CD4-positive, alpha-beta T cell treated with Interleukin-15 for 4 hours (primary cell): ENCODE measurements around the gene PLAC9.

ENCODE experiments used
- DNase-seq: peaks from one replicate; pipeline ENCODE4 v3.0.0-alpha.2; 2020; ENCODE audit warnings: low spot score

The PLAC9 gene

DNA sequence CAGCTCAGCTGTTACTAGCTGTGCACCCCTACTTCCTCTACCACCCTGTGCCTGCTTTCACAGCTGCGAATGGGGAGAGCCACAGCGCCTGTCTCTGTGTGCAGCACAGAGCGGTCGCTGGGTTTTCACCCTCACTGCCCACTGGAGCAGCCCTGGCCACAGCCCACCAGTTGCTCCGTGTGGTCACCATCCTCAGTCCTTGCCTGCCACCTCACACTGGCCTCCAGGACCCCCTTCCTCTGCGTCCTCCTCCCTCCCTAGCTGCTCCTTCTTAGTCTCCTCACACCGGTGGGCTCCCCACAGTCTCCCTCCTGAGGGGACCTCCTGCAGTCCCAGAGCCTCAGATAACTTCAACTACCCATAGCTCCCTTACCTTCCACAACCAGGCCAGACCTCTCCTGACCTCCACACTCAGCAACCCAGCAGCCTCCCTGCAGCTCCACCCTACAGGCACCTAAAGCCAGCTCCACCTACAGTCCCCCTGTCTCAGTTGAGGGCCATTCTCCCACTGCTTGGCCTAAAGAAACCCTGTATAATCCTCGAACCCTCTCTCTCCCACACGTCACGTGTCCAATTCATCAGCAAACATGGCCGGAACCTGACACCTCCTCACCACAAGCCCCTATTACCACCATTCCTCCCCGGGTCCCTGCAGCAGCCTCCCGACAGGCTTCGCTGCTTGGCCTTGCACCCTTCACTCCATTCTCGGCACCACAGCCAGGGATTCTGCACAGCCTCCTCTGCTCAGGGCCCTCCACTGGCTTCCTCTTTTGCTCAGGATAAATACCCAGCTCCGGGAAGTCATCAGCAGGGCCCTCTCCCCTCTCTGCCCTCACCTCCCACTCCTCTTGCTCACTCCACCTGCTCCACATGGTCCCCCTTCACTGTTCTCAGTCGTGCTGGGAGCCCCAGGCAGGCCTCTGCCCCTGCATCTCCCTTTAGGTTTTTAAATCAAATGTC is 28.1 kb downstream of the PLAC9 start:
- DNase-seq, result no peak

DNA sequence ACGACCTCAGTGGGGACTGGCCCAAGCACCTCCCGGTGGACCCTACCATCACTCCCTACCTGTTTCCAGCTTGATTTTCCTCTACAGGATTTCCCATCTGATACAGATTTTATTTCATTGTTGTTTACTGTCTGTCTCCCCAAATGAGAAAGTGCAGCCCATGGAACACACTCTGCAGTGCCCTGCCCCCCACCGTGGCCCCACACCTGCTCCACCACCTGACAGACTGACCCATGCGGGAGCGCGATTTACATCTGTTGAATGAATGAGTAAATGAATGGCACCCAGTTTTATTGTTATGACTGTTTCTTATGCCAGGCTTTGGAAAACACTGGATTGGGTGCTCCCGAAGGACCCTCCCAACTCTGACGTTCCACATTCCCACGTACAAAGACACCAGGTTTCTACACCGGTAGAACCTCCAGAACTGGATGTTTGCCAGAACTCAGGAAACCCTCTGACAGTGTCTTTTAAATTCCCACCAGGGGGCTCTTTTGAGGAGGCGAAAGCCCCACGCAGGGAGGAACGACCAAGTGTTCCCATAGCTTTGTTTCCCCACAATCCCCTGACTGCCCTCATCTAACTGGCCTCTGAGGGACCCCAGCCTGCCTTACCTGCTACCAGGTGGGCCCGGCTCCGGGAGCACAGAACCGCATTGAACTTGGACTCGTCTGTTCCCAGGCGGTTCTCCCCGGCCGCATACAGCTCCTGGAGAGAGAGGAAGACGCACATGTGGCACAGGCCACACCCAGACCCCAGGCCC is 29.0 kb downstream of the PLAC9 start:
- DNase-seq, result no peak

DNA sequence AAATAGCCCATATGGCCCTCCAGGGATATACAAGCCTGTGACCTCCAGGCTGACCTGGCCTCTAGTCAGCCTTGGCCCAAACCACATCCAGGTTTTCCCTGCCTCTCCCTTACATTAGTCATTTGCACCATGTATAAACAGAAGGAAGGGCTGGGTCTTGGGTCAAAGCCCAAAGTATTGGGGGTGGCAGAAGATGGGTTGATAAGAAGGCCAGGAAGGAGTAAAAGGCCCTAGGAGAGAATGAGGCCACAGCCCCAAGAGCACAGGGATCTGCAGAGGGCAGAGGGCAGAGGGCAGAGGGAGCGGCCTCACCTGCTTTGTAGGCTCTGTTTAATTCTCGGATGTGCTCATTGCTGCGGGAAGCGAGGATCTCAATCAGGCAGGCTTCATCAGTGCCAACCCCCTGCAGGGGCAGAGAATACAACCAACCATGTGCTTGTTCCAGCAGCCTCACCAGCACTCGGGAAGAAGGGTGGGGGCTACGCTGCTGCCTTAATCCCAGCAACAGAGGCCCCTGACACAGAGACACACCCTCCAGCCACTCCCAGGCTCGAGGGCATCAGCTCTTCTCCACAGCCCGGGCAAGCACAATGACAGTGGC is 31.3 kb downstream of the PLAC9 start:
- no peak for DNase-seq

DNA sequence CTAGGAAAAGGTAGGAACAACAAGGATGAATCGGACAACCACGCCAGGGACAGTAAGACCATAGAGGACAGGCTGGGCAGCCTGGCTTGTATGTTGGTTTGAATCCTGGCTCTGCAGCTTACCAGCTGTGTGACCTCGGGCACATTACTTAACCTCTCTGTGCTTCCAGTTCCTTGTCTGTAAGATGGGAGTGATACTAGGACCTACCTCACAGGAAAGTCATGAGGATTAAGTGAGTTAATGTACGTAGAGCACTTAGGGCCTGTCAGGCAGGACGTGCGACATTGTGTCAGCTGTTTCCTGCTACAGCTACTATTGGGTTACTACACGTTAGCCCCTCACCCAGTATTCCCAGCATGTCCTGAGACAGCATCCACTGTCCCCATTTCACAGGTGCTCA is 32.1 kb downstream of the PLAC9 start:
- no peak for DNase-seq

DNA sequence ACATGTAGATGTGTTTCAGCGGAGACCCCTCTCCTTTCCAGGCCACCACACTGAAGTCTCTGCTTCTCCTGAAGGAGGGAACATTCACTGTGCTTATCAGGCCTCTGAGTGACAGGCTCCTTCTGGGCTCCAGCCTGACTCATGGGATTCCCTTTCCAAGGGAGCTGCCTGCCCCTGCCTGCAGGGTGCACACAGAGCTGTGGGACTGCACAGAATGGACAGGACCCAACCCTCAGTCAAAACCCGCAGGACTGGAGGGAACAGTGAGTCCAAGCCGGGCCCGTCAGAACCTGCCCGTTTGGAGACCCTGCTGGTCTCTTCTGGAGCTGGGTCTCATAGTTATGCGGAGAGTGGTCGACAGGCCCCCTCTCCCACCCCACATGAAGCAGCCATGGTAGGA is 32.6 kb downstream of the PLAC9 start:
- DNase-seq, result no peak

DNA sequence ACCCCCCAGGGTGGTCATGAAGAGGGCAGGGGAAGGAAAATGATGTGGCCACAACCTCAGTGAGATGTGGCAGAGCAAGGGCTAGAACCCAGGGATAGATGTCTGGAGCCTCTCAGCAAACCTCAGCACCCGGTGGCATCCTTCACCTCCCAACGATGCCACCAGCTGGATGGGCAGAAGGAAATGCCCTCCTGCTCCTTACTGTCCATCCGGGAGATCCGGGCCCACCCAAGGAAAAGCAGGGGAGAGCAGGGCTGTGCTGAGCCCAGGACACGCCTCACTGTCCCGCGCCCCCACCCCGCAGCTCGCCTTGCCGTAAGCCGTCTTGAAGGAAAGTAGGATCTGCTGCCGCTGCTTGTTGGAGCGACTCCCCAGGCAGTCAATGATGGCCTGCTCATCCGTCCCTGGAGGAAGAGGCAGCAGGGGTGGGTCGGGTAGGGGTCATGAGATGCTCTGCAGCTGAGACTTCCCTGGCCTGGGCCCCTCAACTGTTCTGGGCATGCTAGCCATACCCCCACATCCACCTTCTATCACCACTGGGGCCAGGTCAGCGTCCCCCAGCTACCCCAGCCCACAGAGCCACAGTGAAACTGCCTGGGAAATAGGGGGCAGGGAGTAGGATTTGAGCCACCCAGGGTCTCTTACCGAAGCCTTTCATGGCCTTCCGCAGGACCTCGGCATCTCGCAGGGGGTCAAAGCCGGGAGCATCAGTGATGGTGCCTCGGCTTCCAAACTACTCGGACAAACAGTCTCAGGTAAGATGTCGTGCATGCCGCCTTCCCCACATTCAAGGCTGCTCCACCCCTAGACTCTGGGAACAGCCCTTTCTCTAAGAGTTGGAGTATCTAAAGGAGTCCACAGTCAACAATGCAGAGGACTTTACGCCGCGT is 34.3 kb downstream of the PLAC9 start:
- no peak for DNase-seq

DNA sequence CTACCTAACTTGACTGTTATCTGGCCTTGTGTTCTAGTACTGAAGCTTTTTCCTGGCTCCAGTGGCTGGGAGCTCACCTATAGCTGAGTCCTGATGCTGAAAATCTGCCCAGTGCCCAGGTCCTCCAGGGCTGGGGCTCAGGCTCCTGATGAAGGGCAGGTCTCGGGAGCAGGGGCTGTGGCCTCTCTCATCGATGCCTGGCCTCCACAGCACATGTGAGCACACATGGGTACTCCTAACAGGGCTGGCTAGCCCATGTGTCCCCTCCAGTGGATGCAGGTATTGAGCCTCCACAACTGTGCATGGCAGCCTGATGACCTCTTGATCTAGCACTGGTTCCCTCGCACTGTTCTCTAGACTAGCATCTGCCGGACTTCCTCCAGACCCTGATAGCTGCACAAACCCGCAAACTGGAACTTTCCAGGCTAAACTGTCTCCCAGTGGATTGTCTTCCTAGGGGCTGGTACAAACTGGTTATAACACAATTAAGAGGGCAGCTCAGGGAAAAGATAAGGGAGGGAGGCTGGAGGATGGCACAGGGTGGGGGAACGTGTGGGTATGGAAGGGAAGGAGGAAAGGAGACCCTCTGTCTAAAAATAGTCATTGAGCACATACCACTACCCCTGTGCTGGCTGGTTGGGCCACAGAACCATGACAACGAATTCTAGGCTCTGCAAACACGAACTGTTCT is 35.1 kb downstream of the PLAC9 start:
- no peak for DNase-seq

DNA sequence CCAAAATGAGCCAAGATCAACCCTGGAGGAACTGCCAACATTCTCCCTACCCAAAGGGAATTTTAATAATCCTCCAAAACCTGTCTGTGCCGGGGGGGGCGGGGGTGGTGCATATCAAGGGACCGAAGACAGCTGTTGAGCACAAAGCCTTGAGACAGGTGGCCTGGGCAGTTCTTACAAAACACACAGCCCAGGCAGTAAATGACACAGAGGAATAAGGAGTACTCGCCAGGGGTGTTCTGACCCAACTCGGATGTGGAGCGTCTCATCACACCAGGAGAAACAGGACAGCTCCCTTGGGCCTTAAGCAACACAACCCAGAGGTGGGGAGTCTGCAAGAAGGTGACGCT is 35.6 kb downstream of the PLAC9 start:
- DNase-seq, result no peak

DNA sequence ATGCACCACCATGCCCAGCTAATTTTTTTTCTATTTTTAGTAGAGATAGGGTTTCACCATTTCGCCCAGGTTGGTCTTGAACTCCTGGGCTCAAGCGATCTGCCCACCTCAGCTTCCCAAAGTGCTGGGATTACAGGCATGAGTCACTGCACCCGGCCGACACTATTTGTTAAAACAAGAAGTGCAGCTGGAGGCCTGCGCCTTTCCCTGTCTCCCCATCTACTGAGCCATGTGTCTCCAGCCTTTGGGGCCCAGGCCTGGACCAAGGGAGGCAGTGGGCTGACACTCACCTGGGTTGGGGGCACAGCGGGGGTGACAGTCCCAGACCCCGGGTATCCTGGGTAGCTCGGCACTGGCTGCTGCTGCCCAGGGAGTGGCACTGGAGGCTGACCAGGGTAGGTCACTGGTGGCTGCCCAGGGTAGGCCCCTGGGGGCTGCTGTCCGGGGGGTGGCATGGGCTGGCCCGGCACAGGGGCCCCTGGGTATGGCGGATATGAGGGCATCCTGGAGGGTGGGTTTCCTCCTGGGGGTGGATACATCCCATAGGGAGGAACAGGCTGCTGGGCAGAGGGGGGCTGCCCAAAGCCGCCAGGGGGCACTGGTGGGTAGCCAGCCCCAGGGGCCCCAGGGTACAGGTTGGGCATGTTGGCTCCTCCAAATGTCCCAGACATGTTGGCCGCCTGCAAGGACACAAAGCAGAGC is 36.3 kb downstream of the PLAC9 start:
- DNase-seq, result peak; percentile 24

DNA sequence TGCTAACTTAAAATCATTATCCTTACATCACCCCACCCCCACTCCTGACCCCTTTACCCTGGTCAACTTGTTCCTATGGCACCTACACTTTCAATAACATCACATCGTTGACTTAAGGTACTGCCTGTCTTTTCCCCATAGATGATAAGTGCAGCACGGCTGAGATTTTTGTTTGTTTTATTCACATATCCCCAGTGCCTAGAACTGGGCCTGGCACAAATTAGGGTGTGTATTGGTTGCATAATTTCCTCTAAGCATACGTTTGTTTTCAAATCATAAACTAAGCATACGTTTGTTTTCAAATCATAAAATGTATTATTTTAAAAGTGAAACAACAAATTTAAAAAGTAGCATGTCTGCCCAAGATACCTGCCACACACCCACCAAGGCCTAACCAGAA is 37.5 kb downstream of the PLAC9 start:
- DNase-seq, result no peak

DNA sequence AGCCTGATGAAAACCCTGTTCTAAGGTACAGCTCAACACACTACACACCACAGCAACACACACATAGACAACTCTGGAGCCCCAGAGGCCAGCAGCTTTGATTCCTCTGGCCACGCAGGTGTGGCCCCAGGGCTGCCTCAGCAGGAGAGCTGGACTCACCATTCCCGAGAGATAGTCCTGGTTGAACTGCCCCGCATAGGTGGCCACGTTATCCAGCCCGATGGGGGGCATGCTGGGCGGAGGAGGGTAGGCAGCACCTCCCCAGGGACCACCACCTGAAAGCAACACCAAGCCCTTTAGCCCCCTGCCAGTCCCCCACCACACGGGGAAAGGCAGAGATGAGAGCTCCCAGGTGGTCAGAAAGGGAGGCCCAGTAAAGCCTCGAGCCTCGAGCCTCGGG is 38.1 kb downstream of the PLAC9 start:
- no peak for DNase-seq

DNA sequence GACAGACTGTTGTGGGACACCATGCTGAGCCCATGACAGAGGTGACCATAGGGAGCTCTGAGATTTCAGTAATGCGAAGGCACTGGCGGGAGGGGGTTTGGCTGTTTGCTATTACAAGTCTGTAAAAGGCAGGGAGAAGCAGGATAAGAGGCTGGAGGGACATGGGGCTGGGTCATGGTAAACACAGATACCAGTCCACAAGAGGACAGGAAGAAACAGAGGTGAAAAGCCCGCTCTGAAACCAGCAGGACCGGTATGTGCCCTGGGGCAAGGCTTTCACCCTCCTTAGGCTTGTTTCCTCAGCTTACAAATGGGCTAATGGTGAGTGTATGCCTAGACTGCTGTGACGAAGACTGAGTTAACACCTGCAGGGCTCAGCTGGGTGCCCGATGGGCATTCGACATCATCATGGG is 38.7 kb downstream of the PLAC9 start:
- no peak for DNase-seq

DNA sequence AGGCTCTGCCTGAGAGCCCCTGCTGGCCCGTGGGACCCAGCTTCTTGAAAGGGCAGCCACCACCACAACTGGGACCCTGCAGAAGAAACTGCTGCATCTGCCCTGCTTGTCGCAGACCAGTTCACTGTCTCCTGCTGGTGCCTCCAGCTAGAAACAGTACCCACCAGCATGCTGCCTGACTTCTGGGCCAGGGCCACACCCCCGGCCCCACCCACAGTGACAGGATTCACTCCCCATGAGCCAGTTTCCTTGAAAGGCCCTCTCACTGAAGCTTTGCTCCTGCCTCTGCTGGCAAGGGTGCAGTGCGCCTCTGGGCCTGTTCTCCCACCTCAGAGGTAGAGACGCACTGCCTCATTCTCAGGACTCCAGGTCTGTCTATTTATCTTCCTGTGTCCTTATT is 40.4 kb downstream of the PLAC9 start:
- DNase-seq, result no peak

DNA sequence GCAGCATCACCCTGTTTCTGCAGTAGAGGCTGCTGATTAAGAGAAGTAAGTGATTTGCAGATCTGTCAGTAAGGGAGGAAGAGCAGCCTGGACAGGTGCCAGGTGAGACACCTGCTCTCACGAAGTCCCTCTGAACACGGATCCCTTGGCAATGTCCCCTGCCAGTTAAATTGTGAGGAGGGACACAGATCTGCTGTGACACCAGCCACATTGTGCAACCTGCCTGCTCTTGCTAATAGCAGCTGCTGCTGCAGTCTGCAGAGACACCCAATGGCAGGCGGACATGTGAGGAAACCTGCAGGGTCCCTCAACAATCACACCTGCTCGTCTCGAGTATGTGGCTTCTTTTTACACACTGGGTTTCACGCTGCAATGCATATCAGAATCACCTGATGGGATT is 40.9 kb downstream of the PLAC9 start:
- no peak for DNase-seq

DNA sequence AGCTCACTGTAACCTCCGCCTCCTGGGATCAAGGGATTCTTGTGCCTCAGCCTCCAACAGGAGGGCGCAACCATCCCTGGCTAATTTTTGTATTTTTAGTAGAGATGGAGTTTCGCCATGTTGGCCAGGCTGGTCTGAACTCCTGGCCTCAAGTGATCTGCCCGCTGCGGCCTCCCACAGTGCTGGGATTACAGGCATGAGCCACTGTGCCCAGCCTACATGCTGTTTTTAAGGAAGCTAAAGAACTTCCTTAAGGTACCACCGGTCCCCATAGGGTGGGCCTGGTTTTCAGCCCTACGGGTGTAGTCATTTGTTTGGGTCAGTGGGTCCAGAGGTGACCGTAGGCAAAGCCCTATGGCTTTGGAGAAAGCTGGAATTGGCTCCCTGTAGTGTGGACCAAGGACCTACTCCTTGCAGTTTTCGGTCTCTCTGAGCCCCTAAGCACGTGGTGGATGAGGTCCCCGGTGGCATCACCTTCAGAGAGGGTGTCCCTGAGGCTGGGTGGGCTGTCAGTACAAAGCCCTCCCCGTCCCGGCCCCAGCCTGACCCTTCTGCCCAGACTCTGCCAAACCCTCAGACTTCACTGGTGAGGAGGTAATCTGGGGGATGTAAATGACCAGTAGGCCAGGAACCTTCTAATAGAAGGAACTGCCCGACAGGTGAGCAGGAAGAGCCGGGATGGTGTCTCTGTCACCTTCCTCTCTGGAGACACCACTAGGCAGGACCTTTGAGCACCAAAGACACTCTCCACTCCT is 42.3 kb downstream of the PLAC9 start:
- DNase-seq, result no peak

DNA sequence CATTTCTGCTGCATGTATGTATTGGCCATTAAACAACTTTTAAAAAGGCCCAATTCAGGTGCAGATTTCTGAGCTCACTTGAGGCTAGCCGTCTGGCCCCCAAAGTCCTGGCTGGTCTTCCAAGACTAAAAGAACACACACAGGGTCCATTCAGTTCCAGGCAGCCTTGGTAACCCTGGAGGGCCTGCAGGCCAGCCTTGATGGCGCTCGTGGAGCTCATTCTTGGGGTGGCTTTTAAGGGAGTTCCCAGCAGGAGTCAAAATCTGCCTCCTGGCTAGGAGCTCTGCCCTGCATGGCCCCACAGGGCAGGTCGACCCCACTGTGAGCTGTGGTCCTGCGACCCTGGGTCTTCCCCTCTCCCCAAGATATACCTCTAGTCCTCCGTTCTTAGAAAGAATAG is 44.0 kb downstream of the PLAC9 start:
- DNase-seq, result no peak

DNA sequence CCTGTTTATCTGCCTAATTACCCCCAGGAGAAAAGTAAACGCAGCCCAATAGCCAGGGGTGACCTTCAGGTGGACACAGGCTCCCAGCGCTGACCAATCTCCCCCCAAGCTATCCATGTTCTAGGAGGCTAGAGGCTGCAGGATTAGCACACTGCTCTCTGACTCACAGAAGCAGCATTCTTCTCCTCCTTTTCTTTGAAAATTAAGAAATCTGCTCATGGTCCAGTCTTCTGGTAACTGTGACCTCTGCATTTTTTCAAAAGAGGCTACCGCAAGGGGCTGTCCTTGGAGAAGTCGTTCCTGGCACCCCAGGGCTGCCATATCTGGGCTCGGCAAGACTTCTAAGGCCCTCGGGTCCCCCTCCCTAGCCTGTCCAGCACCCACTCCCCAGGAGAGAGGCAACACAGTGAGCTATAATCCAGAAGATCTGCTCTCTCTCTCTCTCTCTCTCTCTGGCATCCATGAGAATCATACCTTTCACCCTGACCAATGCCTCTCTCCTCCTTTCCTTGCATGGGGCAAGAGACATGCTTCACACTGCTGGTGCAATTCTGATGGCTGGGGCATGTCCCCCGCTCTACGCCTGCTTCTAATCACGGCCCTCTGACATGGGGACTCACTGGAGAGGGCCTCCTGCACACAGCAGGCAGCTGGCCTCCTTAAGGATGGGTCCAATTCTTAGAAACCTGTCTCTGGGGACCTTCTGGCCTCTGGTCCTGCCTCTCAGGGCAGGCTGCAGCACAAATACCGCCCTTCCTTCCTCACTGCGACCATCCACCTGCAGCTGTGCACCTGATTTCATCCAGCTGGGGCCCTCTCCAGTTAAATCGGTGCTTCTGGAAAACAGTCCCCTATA is 45.5 kb downstream of the PLAC9 start:
- no peak for DNase-seq

DNA sequence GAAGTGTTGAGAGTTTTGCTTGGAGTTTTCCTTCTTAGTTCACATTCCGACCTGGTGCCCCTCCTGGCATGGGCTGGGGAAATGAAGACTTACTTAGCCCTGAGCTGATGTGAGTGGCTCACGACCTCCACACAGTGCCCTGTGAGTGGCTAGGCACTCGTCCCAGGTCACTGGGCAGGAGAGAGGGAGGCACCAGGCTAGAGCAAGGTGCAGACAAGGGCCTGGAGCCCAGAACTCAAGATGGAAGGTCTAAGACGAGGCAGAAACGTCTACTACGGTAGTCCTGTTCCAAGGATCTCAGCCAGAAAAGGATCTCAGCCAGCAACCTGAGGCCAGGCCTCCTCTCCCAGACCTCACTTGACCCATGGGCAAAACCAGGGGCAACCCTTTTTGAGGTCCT is 50.5 kb downstream of the PLAC9 start:
- DNase-seq, result no peak

DNA sequence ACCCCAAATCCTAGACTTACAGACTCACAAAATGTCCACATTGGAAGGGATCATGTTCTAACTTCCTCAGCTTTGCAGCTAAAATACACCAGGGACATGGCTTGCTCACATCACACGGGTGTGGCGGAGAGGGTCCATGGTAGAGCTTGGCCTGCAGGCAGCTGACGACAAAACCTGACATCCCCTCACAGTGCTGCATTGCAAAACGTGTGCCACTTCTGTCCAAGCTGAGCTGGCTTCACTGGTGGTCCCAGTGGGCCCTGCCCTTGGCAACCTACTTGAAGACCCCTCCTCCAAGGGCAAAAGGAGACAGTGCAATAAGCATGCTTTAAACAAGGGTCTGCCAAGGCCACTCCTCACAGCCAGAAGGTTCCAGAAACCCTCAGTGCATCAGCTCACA is 50.9 kb downstream of the PLAC9 start:
- no peak for DNase-seq
